SH-SY5Y (cell line): ENCODE results near the gene TBC1D9B.

Experiments
- GATA2 ChIP-seq: IDR thresholded peaks from 2 replicates; pipeline ENCODE4 v1.6.1; 2011; ENCODE audit warnings: mild to moderate bottlenecking, low read depth, low read length
- GATA3 ChIP-seq: IDR thresholded peaks from 2 replicates; pipeline ENCODE4 v1.6.1; 2011; ENCODE audit warnings: low read depth, mild to moderate bottlenecking, low read length, moderate library complexity

GRCh38 chr5:179816401-179816795 is 91.3 kb downstream of the TBC1D9B start:
- TF ChIP-seq GATA2 (no peak), GATA3 (no peak)
